TTC549 (cell line): ENCODE results near the gene ZNF239.
"Not testable (repeated sequence)": the region's sequence is repeated elsewhere in the genome, so short reads cannot be mapped to it uniquely, and the experiment has no call there.

Experiments used
- FAIRE-seq: peaks from 2 replicates; lab custom pipeline; 2012; peaks lifted over from hg19 to GRCh38; lab: Jason Lieb, UNC

ZNF239 gene

GRCh38 chr10:43576580-43576979 lies 2.2 kb upstream of the ZNF239 start:
- FAIRE-seq = no peak

- FAIRE-seq = no peak
Measured at GRCh38 chr10:43576062-43576461, 1.6 kb upstream of the ZNF239 start.

- FAIRE-seq = no peak
Measured at GRCh38 chr10:43574906-43575305, 490 bp upstream of the ZNF239 start.

GRCh38 chr10:43573250-43574000 lies 991 bp downstream of the ZNF239 start:
- FAIRE-seq = no peak

GRCh38 chr10:43570971-43571370 lies 3.4 kb downstream of the ZNF239 start:
- FAIRE-seq = no peak

GRCh38 chr10:43569681-43570080 lies 4.7 kb downstream of the ZNF239 start:
- FAIRE-seq = no peak

- no peak for FAIRE-seq
Measured at GRCh38 chr10:43557214-43557613, 17.2 kb downstream of the ZNF239 start.

GRCh38 chr10:43543746-43544145 lies 30.7 kb downstream of the ZNF239 start:
- FAIRE-seq = not testable (repeated sequence)

- FAIRE-seq = no peak
Measured at GRCh38 chr10:43524434-43525247, 49.8 kb downstream of the ZNF239 start.
